Epithelial cell of esophagus (primary cell): ENCODE measurements around the gene GFI1.
"Not testable (repeated sequence)": the region's sequence is repeated elsewhere in the genome, so short reads cannot be mapped to it uniquely, and the experiment has no call there.

Experiments used
- DNase-seq: peaks from one replicate; pipeline ENCODE4 v3.0.0; 2010; ENCODE audit warnings: low read depth
- H3K4me3 ChIP-seq: 2 replicates; pipeline ENCODE4 v1.5.1; 2011; ENCODE audit warnings: mild to moderate bottlenecking, low read length, control low read depth
- TF ChIP-seq, protein P1 (sequence below): IDR thresholded peaks from 2 replicates; pipeline ENCODE4 v1.5.1; 2011; ENCODE audit warnings: low read depth, mild to moderate bottlenecking, low read length, control low read depth, inconsistent platforms; ENCODE audit not compliant: insufficient read depth; ENCODE audit errors: missing control alignments

GFI1 gene

DNA sequence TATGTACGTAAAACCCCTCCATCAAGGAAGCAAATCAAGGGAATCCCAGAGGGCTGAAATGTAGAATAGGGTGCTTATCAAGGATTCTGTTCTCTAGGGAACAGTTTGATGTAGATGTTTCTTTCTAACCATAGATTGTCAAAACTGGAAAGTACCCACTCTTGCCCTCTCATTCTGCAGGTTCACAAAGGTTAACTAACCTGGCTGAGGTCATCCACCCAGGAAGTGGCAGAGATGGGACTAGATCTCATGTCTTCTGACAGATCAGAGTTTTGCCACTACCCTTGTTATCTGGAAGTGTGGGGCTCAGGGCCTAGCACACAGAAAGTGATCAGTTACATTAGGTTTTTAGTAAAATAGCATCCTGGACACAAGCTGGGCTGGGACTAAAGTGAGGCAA is 47.4 kb downstream of the GFI1 start:
- DNase-seq: no peak
- no peak overlapping the region for H3K4me3 ChIP-seq
- TF ChIP-seq, protein P1, sequence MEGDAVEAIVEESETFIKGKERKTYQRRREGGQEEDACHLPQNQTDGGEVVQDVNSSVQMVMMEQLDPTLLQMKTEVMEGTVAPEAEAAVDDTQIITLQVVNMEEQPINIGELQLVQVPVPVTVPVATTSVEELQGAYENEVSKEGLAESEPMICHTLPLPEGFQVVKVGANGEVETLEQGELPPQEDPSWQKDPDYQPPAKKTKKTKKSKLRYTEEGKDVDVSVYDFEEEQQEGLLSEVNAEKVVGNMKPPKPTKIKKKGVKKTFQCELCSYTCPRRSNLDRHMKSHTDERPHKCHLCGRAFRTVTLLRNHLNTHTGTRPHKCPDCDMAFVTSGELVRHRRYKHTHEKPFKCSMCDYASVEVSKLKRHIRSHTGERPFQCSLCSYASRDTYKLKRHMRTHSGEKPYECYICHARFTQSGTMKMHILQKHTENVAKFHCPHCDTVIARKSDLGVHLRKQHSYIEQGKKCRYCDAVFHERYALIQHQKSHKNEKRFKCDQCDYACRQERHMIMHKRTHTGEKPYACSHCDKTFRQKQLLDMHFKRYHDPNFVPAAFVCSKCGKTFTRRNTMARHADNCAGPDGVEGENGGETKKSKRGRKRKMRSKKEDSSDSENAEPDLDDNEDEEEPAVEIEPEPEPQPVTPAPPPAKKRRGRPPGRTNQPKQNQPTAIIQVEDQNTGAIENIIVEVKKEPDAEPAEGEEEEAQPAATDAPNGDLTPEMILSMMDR: no peak

DNA sequence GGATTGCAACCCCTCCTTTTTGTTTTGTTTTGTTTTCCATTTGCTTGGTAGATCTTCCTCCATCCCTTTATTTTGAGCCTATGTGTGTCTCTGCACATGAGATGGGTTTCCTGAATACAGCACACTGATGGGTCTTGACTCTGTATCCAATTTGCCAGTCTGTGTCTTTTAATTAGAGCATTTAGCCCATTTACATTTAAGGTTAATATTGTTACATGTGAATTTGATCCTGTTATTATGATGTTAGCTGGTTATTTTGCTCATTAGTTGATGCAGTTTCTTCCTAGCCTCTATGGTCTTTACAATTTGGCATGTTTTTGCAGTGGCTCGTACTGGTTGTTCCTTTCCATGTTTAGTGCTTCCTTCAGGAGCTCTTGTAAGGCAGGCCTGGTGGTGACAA is 52.2 kb downstream of the GFI1 start:
- DNase-seq, H3K4me3 ChIP-seq: not testable (repeated sequence)

DNA sequence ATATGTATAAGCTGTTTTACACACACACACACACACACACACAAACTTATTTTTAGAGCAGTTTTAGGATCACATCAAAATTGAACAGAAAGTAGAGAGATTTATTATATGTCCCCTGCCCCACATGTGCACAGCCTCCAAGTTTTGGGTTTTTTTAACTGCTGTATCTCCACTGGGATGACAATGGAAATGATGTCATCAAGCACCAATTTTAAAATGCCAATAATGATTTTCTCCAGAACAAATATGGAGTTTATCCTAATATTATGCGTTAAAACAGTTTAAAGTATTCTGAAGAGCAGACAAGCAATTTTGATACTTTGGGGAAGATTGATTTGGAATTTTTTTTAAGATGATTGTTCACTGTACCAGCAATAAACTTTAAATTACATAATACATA is 56.7 kb downstream of the GFI1 start:
- TF ChIP-seq, protein P1: no peak
- DNase-seq: no peak
- no peak overlapping the region for H3K4me3 ChIP-seq

DNA sequence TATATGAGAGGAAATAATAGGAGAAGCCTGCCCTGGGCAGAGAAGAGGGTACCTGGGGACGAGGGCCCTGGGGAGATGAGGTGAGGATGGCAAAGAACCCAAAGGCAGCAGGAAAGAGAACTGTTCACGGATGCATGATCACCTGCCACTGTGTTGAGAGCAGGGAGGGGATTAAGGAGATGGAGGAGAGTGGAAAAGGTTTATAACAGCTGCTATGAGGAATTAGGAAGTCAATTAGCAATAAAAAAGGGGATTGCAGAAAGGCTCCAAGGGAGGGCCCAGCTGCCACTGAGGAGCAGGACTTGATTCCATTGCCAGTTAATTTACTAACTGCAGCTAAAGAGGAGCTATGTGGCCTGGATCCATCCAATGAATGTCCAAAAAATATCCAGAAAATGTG is 61.1 kb downstream of the GFI1 start:
- no peak for DNase-seq
- TF ChIP-seq, protein P1: no peak
- no peak overlapping the region for H3K4me3 ChIP-seq
